ENCODE results near the gene LAMB3.

- TF ChIP-seq POLR2A (IDR thresholded peaks at IDR 0.05) (no peak), CTCF (IDR thresholded peaks at IDR 0.05) (no peak), EP300 (IDR thresholded peaks at IDR 0.05) (no peak), POLR2AphosphoS5 (IDR thresholded peaks at IDR 0.05) (no peak)
These were observed 27.4 kb downstream of the LAMB3 start for GRCh38 chr1:209624558-209625549.
